ENCODE data around the gene CCNA2.

The CCNA2 gene

GRCh38 chr4:121771869-121772268 lies 51.8 kb downstream of the CCNA2 start:
- no peak for FAIRE-seq

DNA sequence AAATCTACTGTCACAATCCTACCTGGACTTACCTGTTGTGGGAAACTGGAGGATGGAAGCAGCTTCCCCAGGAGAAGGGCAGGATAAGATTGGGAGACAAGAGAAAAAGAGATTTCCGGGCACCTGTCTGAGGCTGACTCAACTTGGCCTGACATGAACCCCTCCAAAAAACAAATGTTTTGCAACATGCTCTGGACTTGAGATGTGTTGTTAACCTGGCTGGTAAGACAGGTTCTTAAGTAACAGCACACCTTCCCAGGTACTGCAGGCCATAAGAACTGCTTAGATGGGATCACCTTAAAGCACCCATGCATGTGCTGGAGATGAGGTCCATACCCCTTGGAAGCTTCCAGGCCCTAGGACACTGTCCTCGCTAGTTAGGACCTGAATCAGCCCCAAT lies 54.3 kb downstream of the CCNA2 start:
- FAIRE-seq, result no peak

- FAIRE-seq, result no peak
Observed at GRCh38 chr4:121767166-121767565, 56.5 kb downstream of the CCNA2 start.
